ENCODE results near the gene AKIRIN1. TPM values are rescaled to one million over a fixed set of nuclear protein-coding genes. Genes with fewer than 3 reads are reported as not detected.

The AKIRIN1 gene
- total RNA-seq (10 to 100 TPM; 30.1 to 42.8 TPM), polyA plus RNA-seq (10 to 100 TPM; 14.6 to 33.2 TPM)
- long read RNA-seq, donor 1, transcript AKIRIN1-202 (5 exons, 2,741 nt): major isoform, 28 of 29 reads
- long read RNA-seq, donor 1, partial matches to known transcripts: 0 of 29 reads
- long read RNA-seq, donor 1, other reads (novel, unspliced or antisense): 0 of 29 reads
- long read RNA-seq, donor 2, transcript AKIRIN1-202 (5 exons, 2,741 nt): major isoform, 8 of 24 reads
- long read RNA-seq, donor 2, partial matches to known transcripts: 16 of 24 reads
- long read RNA-seq, donor 2, other reads (novel, unspliced or antisense): 0 of 24 reads
- long read RNA-seq, donor 3, transcript AKIRIN1-202 (5 exons, 2,741 nt): major isoform, 15 of 20 reads
- long read RNA-seq, donor 3, partial matches to known transcripts: 5 of 20 reads
- long read RNA-seq, donor 3, other reads (novel, unspliced or antisense): 0 of 20 reads
- long read RNA-seq, donor 4, transcript AKIRIN1-202 (5 exons, 2,741 nt): major isoform, 12 of 31 reads
- long read RNA-seq, donor 4, partial matches to known transcripts: 18 of 31 reads
- long read RNA-seq, donor 4, other reads (novel, unspliced or antisense): 0 of 31 reads
- long read RNA-seq, donor 5, transcript AKIRIN1-202 (5 exons, 2,741 nt): major isoform, 30 of 38 reads
- long read RNA-seq, donor 5, partial matches to known transcripts: 8 of 38 reads
- long read RNA-seq, donor 5, other reads (novel, unspliced or antisense): 0 of 38 reads

- peaks cover 0 to 19% (median 10%) of the 10 kb centered on the region in 5 donors for H3K4me1 ChIP-seq (ENCODE audit: control insufficient read depth in 5 of 5, insufficient read depth in 5 of 5, low read length in 5 of 5)
- H3K27ac ChIP-seq (ENCODE audit: low read depth in 1 of 2, low read length in 1 of 2): peak within 1 kb of the TSS; percentile 96 to 97
- H3K4me3 ChIP-seq: peak within 1 kb of the TSS; percentile 91
- TF ChIP-seq CTCF (IDR thresholded peaks at IDR 0.05; ENCODE audit: control extremely low read depth, extremely low read depth): peak; percentile 16
- no peaks in the 10 kb centered on the region for H3K27me3 ChIP-seq (ENCODE audit: control insufficient read depth in 3 of 3, insufficient read depth in 3 of 3, low read length in 2 of 3)
- peaks cover 0 to 4% (median 1%) of the 10 kb centered on the region in 4 donors for H3K36me3 ChIP-seq (ENCODE audit: control insufficient read depth in 4 of 4, insufficient read depth in 4 of 4, low read length in 4 of 4)
- peak within 1 kb of the TSS; percentile 66 to 68 for H3K9ac ChIP-seq (ENCODE audit: insufficient read depth in 1 of 2, low read length in 2 of 2)
- ATAC-seq (ENCODE audit: insufficient read depth, low FRiP score) (peak; percentile 98), DNase-seq (peak; percentile 96 to 99 (median 98))
- WGBS, 2 donors: 1% methylated on average over 59 to 76 of the region's 76 CpGs
- no peaks in the 10 kb centered on the region for H3K9me3 ChIP-seq (ENCODE audit: control insufficient read depth in 4 of 4, insufficient read depth in 3 of 4, low read length in 3 of 4)
Observed at GRCh38 chr1:38990738-38991637, at the start of gene AKIRIN1. AKIRIN1 (plus strand) TSS chr1:38991276; CDS start chr1:38991381, 105 bp downstream.

GRCh38 chr1:38941527-38942019, 49.5 kb upstream of the AKIRIN1 start, which contains the start of gene RHBDL2:
RHBDL2 (minus strand) TSS chr1:38941830; CDS start chr1:38919212, 22,618 bp downstream.
- TF ChIP-seq CTCF (IDR thresholded peaks at IDR 0.05; ENCODE audit: control extremely low read depth, extremely low read depth): no peak
- no peaks in the 10 kb centered on the region for H3K9me3 ChIP-seq (ENCODE audit: control insufficient read depth in 4 of 4, insufficient read depth in 3 of 4, low read length in 3 of 4)
- H3K36me3 ChIP-seq (ENCODE audit: control insufficient read depth in 4 of 4, insufficient read depth in 4 of 4, low read length in 4 of 4): no peaks in the 10 kb centered on the region
- H3K4me1 ChIP-seq (ENCODE audit: control insufficient read depth in 5 of 5, insufficient read depth in 5 of 5, low read length in 5 of 5): peaks cover 0 to 12% (median 0%) of the 10 kb centered on the region in 5 donors
- peak within 1 kb of the TSS; percentile 54 for H3K4me3 ChIP-seq
- peak within 1 kb of the TSS in 1 of 2 donors; percentile 19 for H3K9ac ChIP-seq (ENCODE audit: insufficient read depth in 1 of 2, low read length in 2 of 2)
- WGBS, 2 donors: 28 to 57% methylated on average over 13 to 14 of the region's 14 CpGs
- DNase-seq: peak; percentile 49 to 65 (median 52)
- H3K27me3 ChIP-seq (ENCODE audit: control insufficient read depth in 3 of 3, insufficient read depth in 3 of 3, low read length in 2 of 3): no peaks in the 10 kb centered on the region
- H3K27ac ChIP-seq (ENCODE audit: low read depth in 1 of 2, low read length in 1 of 2): peak within 1 kb of the TSS in 1 of 2 donors; percentile 2
- ATAC-seq (ENCODE audit: insufficient read depth, low FRiP score): peak; percentile 76

- Histone ChIP-seq H3K36me3 (ENCODE audit: control insufficient read depth in 4 of 4, insufficient read depth in 4 of 4, low read length in 4 of 4) (no peaks in the 10 kb centered on the region), H3K4me1 (ENCODE audit: control insufficient read depth in 5 of 5, insufficient read depth in 5 of 5, low read length in 5 of 5) (peaks cover 0 to 12% (median 0%) of the 10 kb centered on the region in 5 donors), H3K27ac (ENCODE audit: low read depth in 1 of 2, low read length in 1 of 2) (no peak overlapping the region), H3K4me3 (no peak overlapping the region), H3K9me3 (ENCODE audit: control insufficient read depth in 4 of 4, insufficient read depth in 3 of 4, low read length in 3 of 4) (no peaks in the 10 kb centered on the region), H3K9ac (ENCODE audit: insufficient read depth in 1 of 2, low read length in 2 of 2) (no peak overlapping the region), H3K27me3 (ENCODE audit: control insufficient read depth in 3 of 3, insufficient read depth in 3 of 3, low read length in 2 of 3) (no peaks in the 10 kb centered on the region)
- no peak for TF ChIP-seq CTCF (IDR thresholded peaks at IDR 0.05; ENCODE audit: control extremely low read depth, extremely low read depth)
- DNase-seq: no peak
- WGBS, 2 donors: 96% methylated on average over 10 of the region's 10 CpGs
- ATAC-seq (ENCODE audit: insufficient read depth, low FRiP score): no peak
Observed at GRCh38 chr1:38942664-38943428, 48.2 kb upstream of the AKIRIN1 start.

All from lung (tissue), 16 donors.